ENCODE results near the gene DDX39A.
"Not testable (repeated sequence)": the region's sequence is repeated elsewhere in the genome, so short reads cannot be mapped to it uniquely, and the experiment has no call there.

- TF ChIP-seq, protein P1, sequence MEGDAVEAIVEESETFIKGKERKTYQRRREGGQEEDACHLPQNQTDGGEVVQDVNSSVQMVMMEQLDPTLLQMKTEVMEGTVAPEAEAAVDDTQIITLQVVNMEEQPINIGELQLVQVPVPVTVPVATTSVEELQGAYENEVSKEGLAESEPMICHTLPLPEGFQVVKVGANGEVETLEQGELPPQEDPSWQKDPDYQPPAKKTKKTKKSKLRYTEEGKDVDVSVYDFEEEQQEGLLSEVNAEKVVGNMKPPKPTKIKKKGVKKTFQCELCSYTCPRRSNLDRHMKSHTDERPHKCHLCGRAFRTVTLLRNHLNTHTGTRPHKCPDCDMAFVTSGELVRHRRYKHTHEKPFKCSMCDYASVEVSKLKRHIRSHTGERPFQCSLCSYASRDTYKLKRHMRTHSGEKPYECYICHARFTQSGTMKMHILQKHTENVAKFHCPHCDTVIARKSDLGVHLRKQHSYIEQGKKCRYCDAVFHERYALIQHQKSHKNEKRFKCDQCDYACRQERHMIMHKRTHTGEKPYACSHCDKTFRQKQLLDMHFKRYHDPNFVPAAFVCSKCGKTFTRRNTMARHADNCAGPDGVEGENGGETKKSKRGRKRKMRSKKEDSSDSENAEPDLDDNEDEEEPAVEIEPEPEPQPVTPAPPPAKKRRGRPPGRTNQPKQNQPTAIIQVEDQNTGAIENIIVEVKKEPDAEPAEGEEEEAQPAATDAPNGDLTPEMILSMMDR (IDR thresholded peaks at IDR 0.05): not testable (repeated sequence)
- not testable (repeated sequence) for TF ChIP-seq POLR2A (IDR thresholded peaks at IDR 0.05)
Observed at GRCh38 chr19:14396730-14397129, 22.4 kb downstream of the DDX39A start.

All from adrenal gland (tissue), 5 donors.